GM19467 (cell line): ENCODE results near the gene RFLNA.
"Not testable (repeated sequence)": the region's sequence is repeated elsewhere in the genome, so short reads cannot be mapped to it uniquely, and the experiment has no call there.

ENCODE experiments used
- ATAC-seq: cut with Tn5 transposase; IDR thresholded peaks from one replicate; pipeline ENCODE4 v1.9.1; 2021; ENCODE audit warnings: mild to moderate bottlenecking, moderate library complexity; ENCODE audit not compliant: unreplicated experiment

RFLNA gene

DNA sequence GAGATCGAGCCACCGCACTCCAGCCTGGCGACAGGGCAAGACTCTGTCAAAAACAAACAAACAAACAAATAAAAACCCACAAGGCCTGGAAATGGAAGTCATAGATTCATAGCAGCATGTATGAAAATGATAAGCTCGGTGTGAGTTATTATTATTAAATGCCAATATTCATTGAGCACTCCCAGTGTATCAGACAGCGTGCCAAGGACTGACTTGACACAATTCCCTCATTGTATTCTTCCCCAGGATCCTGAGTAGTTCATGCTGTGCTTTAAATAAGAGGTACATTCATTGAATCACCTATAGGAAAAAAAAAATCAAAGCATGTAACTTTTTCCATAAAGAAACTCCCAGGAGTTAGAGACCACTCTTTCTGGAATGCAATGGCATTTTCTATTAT lies 12.6 kb upstream of the RFLNA start:
- ATAC-seq, result no peak

DNA sequence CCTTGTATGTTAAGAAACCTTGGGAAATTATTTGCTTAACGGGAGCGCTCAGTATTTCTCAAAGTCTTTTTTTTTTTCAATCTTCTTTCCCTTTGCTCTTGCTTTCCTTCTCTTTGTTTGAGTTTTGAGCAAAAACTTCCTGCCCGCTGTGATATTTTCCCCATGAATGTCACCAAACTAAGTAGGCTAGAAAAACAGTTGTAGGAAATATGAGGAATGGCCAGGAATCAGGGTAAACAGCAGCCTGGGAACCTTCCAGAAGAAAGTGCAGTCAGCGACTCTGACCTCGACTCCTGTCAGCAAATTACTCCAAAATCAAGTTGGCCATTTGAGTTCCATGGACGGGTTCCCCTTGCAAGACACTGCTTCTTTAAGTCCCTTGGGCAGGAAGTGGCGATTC lies 11.6 kb upstream of the RFLNA start:
- ATAC-seq, result no peak

DNA sequence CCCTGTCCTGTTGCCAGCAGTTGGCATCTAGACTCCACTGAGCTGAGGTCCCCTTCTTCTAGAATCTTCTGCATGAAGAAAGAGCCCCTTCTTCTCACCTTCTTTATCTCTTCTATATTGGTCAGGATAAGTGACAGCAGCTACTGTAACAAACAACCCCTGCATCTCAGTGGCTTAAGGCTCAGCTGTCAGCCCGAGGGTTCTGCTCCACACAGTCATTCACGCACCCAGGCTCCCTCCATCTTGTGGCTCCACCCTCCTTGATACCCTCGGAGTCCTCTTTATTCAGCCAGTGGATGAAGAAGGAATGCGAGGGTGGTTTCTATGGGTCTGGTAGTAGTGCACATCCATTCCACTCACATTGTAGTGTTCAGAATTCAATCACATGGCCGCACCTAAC lies 10.5 kb upstream of the RFLNA start:
- no peak for ATAC-seq

DNA sequence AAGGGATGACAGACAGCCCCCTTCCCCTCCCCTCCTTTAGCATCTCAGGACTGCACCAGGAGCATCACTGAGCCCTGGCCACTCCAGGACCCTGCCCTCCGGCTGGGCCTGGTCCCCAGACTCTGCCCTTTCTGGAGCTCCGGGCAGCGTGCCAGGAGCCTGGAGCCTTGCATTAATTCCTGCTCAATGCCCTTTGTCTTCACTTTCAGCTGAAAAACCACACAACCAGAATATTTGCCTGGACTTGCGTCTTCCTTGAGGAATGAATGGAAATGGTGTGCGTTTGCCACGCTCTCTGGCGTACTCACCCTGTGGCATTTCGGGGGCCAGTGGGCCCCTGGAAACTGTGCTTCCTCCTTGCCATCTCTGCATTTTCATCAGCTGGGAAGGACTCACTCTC lies 8.5 kb upstream of the RFLNA start:
- ATAC-seq, result no peak

DNA sequence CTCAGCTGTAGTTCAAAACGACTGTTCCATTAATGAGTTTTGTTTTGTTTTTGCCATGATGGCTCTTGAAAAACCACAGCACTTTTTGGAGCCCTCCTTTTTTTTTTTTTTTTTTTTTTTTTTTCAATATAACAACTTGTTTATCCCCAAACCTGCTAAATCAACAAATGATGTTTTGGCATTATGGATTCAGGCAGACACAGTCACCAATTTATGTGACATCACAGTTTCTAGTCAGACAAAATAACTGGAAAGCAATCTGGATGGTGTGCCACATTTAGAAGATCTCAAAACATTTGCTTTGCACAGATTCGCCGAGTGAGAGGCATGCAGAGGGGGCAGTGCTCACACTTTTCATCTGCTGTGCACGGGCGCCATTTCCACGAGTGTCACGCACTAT lies 7.9 kb upstream of the RFLNA start:
- no peak for ATAC-seq

DNA sequence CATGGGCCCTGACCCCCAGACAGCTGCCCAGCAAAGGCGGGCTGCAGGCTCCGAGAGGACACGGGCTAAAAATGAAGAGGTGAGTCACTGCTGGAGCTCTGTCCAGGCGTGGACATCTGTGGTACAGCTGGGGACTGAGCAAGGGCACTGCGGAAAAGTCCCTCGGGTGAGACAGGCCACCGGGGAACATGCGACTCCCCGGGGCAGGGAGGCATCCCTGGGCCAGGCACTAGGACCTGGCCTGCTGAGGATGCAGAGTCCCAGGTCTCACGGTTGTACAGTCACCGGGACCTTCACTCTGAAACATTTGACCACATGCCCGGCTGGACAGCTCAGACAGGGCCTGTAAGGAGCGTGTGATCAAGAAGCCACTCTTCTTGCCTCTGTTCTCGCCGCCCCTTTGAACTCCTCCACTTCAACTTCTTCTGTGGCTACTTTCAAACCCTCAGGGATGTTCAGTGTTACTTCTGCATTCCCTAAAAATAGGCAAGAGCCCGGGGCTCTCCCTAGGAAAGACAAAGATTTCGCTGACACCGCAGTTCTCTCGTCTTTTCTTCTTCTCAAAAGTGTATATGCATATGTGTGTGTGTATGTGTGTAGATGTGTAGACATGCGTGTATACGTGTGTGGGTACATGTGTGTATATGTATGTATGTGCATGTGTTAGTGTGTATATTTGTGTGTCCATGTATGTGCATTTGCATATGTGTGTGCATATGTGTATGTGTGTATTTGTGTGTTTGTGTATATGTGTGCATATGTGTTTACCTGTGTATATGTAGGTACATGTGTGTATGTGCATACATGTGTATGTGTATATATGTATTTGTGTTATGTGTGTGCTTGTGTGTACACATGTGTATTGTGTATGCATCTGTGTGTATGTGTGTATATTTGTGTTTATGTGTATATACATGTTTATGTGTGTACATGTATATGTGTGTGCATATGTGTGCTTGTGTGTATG lies 5.0 kb upstream of the RFLNA start:
- ATAC-seq, result no peak

DNA sequence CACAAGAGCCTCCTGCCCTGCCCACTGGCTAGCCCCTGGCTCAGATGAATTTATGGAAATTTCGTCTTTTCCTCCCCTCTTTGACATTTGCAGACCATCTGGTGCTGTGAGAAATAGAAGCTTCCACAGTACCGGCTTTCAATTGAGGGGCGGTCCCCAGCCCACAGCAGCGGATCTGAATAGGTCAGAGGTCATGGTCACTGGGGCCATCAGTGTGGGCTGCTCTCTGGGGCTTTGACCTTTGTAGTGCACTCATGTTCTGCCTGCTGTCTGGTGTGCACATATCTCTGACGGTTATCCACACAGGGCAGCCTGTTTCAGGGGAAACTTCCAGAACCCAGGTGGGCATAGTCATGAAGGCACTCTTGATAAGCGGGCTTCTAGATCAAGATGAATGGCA lies 2.5 kb upstream of the RFLNA start:
- ATAC-seq, result no peak

DNA sequence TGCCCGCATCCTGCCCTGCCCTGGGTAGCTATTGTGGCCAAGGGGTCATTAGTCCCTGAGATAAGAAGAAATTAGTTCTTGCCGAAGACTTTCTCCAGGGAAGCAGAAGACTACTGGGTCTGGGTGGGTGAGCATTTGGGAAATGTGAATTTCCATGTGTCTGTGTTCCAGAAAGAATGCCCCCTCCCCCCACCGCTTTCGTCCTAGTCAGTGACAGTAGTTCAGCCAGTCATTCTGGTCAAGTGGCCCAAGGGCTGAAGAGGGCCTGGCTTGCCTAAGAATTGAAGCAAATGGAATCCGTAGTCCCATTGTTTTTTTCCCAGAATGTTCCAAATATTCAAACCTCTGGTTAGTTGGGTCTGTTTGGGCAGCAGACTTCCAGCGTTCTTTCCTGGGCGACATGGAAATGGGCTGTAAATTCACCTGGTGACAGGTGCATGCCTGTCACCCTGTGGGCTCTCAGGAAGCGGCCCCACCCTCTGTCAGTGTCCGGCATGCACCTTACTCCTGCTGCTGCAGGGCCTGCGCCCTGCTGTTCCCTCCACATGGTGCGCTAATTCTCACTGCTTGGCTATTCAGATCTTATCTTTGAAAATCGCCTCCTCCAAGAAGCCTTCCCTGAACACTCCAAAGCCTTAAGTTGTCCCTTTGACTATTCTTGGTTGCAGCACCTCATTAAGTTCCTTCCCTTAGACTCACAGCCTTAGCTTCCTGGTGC lies 1.4 kb upstream of the RFLNA start:
- ATAC-seq, result no peak

DNA sequence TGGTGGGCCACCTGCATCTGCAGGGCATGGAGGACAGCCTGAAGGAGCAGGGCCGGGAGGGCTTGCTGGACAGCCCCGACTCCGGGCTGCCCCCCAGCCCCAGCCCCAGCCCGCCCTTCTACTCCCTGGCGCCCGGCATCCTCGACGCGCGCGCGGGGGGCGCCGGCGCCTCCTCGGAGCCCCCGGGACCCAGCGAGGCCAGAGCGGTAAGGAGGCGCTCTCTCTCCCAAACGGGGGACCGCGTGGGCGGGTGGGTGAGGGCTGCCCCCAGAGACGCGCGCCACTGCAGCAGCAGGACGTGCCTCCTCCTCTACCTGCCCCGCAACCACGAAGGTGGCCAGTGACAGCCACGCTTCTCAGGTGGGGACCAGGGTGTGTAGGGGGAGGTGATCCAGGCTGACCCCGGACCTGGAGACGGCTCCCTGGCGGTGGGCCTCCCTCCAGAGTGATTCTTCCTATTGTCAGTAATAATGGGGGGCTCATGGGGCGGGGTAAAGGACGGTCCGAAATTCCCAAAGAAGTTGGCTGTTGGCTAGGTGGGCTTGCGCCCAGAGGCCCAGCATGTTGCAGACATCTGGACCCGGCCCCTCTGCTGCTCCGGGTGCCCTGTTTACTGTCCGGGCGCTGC lies 652 bp downstream of the RFLNA start:
- no peak for ATAC-seq

DNA sequence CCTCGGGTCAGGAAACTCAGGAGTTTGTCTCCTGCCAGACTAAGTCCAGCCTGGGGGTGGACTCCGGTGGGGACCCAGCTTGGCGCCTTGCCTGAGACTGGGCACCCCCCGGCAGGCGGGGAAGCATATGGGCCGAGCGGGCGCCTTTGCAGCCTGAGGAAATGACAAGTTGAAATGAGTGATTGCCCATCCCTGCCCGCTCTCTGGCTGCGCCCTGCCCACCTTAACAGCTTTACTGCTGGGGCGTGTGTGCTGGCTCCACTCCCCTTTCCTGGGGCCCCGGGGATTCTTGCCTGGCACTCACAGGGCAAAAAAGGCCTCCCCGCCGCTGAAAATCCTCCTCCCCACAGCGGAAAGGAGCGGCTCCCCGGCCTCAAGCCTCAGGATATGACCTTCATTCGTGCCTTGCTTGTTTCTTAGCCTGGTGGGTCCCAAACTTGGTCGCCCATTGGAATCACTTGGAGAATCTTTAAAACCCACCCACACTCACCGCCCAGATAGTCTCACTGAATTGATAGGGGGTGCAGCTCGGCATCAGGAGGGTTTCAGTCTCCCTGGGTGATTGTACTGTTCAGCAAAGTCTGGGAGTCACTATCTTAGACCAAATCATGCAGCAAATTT lies 1.5 kb downstream of the RFLNA start:
- no peak for ATAC-seq

DNA sequence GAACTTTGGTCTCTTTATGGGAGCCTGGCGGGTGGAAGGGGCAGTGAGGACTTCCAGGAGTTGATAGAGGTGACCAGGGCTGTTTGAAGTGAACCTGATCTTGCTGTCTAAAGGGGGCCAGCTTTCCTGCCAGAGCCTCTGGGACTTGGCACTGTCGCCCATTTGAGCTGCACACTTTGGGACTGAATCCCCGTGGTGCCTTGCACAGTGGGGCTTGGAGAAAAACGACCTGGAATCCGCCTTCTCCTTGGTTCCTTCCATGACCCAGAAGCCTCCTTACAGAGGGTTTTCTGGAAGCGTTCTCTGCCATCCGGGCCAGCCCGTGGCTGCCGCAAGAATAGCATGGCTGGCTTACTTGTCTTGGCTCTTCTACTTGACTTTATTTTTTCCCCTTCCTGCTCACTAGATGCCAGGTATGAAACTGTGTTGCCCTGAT lies 2.0 kb downstream of the RFLNA start:
- no peak for ATAC-seq

DNA sequence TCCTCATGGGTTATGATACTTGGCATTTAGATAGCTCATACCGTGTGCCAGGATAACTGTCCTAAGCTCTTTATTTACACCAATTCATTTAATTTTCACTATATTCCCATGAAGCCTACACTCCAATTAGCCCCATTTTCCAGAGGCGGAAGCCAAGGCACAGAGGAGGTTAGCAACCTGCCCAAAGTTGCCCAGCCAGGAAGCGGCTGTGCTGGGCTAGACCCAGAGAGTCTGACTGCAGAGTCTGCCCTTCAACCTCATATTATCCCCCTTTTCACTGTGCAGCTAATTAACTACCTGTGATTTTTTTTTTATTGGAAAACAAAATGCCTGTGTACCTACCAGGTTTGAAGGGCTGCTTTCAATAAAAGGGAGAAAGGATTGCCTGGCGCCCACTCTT lies 2.5 kb downstream of the RFLNA start:
- no peak for ATAC-seq

DNA sequence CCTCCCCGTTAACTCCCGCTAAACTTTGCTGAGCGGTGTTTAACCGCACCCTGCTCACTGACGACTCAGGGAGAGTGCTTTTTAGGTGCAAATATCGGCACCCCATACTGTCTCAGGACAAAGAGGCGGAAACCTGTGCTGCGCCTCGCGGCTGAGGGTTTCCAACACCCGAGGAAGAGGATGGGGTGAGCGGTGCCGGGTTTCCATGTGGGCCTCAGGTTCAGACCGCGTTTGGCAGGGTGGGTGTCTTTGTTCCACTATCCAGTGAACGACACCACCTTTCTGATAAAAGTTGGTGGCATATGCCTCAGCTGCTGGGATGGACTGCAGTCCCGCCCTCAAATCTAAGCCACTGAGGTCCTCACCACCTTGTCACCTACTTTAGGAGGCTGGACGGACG lies 3.0 kb downstream of the RFLNA start:
- no peak for ATAC-seq

DNA sequence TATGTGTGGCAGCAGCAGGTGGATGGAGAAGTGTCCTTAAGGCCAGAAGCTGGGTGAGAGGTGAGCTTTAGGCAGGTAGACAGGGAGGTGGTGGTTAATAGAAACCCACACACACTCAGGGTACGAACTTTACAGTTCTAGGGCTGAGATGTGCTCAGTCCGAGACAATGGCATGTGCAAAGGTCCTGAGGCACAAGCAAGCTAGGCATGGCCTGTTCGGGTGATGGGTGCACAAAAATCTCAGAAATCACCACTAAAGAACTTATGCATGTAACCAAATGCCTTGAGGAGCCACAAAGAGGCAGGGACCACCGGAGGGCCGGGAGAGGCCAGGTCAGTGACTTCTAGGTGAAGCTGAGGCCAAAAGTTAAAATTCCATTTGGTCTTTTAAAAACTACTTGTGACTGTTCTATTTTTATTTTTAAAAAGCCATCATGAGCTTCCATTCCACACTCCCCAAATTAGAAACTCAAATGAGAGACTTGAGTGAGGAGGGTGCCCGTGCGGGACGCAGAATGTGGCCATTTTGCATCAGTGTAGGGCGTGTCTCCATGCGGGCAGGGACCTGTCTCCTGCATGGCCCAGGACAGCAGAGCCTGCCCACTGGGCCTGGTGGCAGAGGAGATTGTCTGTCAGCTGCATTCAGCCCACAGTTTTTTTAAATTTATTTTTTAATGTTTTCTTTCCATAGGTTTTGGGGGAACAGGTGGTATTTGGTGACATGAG lies 4.0 kb downstream of the RFLNA start:
- ATAC-seq, result no peak

DNA sequence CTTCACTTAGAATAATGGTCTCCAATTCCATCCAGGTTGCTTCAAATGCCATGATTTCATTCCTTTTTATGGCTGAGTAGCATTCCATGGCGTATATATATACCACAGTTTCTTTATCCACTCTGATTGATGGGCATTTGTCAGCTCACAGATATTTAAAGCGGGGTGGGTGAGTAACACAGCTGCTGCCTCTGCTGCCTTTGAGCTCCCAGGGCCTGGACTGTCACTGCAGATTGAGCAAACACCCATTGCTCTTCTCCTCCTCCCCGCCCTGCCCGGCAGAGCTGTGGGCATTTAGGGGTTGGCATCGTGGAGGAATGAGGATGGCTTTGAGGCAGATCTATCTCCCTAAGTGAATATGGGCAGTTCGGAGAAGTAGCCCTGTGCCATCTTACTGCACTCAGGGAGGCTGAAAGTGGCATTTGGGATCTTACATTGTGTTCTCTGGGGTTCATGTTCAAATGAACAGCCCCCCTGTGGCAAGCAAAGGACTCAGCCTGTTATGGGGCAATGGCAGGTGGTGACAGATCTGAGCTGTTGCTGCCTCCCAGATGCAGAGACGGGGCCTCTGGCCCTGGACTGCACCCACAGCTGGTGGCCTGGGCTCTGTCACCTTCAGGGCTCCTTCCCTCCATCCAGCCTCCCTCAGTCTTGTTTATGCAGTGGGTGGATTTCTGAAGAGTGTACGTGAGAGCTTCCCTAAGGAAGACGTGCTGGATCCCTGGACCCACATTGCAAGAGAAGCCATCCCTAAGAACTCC lies 4.9 kb downstream of the RFLNA start:
- ATAC-seq, result no peak

DNA sequence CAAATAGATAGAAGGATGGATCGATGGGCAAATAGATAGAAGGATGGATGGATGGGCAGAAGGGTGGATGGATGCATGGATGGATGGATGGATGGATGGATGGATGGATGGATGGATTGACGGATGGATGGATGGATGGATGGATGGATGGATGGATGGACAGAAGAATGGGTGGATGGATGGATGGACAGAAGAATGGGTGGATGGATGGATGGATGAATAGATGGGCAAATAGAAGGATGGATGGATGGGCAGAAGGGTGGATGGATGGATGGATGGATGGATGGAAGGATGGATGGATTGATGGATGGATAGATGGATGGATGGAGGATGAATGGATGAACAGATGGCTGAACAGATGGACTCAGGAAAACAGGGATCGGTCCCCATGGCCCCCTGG lies 5.8 kb downstream of the RFLNA start:
- ATAC-seq, result not testable (repeated sequence)

DNA sequence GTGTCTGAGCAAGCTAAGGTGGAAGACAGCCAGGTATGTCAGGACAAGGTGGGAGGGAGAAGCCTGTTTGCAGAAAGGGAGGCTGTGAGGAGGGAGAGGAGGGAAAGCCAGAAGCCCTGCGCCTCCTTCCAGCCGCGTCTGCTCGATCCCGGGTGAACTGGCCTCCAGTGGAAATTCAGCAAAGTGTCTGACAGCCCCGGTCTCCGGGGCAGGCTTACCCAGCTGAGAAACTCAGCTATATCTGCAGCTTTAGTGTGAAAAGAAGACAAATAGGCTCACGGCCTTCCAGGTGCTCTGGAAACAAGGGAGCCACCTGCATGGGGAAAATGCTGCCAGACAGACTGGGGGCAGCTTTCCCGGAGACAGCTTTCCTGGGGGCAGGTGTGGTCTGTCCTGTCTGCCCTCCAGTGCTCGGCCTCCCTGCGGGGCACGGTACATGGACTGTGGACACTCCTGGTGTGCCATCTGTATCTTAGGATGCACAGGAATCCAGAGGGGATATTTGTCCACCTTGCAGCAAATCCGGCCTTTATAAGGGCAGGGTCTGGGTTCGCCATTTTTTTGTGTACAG lies 6.3 kb downstream of the RFLNA start:
- ATAC-seq, result no peak

DNA sequence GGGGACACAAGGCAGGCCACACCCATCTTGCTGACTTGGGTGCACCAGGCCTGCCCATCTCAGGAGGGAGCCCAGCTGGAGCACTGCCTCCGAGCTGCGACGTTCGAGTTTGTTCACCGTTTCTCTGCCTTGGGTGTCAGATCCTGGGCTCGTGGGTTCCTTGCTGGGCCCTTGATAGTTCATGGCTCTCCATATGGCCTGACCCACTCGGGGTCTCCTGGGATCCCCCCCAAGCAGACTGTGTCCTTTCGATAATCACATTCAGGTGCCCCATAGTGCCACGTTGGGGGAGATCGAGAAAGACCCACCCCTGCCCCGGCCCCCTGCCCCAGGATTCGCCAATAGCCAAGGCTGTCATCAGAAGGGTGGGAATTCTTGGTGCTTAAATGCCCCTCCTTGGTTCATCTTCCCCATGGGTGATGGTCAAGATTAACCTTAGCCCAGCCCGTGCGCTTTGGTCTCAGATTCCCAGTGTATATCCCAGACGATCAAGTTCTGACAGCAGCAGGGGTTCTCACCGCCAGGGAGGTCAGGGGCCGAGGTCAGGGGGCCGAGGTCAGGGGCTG lies 7.4 kb downstream of the RFLNA start:
- ATAC-seq, result no peak
